GM18505 (cell line): Measurements from ENCODE around the gene GAS2.
"Not testable (repeated sequence)": the region's sequence is repeated elsewhere in the genome, so short reads cannot be mapped to it uniquely, and the experiment has no call there.

Experiments
- ATAC-seq: cut with Tn5 transposase; IDR thresholded peaks from one replicate; pipeline ENCODE4 v1.9.1; 2021; ENCODE audit not compliant: unreplicated experiment
- POLR2A ChIP-seq: IDR thresholded peaks from 4 replicates; pipeline ENCODE4 v1.6.1; 2011; ENCODE audit warnings: borderline replicate concordance; ENCODE audit not compliant: insufficient read depth, insufficient read length; ENCODE audit errors: extremely low read depth

Gene GAS2

DNA sequence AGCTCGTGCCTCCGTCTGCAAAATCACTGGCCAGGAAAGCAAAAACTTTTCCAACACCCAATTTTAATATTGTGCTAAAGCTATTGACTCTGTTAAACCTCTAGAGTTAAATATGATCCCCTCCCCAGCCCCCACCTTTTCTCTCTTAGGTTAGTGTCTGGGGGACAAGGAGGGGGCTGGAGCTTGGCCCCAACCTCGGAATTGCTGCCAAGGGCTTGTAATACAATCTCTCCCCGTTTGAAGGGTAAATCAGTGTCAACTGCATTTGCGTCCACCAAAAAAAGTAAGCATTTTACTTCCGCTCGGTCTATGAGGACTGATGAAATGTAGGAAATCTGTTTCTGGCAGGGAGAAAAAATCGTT lies at the start of gene GAS2:
Gene GAS2, plus strand, starts transcription at position 287 of the 363 bp plus-strand sequence. CDS start 8,259 bp downstream, outside the sequence.
- TF ChIP-seq POLR2A: no peak
- ATAC-seq: peak; percentile 15

DNA sequence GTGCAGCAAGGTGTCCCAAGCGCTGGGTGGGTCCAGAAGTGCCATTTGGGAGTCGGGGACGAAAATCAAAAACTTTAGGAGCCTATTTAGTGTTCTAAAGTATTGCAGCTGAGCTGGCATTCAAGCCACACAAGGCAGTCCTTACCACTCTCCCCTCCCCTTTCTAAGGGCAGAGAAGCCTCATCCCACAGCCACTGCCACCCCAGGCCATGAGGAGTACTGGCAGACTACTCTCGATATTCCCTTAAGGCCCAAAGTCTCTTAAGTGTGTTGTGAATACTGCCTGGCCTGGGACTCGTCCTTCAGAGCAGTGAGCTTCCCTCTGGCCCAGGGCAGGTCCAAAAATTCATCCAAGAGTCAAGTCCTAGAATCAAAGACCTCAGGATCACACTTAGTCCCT lies 48.5 kb upstream of the GAS2 start:
- no peak for ATAC-seq

DNA sequence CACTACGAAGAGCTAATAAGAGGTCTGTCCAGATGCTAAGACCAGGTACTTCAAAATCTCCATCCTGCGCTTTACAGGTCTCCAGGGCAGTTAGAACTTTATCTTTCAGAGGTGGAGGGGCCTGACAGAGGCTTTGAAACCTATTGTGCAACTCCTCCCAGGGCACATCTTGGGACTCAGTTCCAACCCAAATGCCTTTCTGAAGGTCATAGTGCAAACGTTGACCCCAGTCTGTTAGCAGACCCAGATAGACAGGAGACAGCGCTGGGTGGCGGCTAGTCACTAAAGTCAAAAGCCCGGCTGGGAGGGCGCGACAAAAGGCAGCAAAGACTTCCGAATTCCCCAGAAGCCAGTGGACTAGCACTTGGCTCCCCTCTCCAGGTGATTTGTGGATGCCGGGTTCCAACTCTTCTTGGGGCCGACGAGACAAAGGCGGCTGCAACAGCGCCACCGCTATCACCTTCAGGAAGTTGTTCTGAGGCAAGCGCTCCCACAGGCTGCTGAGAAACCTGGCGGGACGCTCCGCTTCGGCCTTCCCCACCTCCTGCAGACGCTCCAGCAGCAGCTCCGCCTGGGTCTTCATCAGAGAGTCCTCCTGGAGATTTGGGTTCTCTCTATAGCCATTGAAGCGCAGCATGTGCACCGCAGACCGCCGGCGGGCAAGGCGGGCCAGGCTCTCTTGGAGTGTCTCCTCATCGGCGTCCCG lies 41.5 kb upstream of the GAS2 start:
- peak; percentile 62 for ATAC-seq
- TF ChIP-seq POLR2A: no peak

More for the DNA sequence above, 48.5 kb upstream of the GAS2 start:
- TF ChIP-seq POLR2A: no peak

DNA sequence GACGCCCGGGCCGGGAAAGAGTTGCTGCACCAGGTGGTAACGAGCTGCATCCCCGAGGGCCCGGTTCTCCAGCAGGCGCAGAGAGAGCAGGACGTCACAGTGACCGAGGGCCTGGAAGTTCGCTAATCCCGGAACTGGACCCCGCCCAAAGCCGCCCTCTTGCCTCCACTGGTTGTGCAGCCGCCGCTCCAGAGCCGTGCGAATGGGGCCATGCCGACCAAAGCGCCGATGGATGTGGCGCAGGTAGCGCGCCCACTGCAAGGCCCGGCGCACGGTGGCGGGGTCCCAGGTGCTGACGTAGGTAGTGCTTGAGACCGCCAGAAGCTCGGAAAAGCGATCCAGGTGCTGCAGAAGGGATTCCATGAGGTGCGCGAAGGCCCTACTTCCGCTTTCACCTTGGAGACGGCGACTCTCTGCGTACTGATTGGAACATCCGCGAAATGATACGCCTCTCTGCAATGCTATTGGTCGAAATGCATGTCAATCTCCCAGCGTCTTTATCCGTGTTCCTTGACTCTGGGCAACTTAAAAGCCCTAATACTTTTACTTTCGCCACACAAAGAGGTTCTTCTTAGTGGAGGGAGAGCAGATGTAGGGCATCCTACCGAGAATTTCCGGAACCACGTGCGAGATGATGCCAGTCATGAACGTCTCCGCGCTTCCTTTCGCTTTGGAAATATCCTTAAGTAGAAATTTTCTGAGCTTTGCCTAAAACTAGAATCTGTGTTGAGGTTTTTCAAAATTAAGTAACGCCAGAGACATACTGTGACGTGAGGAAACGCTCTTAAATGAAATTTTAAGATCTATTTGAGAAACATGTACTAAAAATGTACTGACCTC lies 40.7 kb upstream of the GAS2 start, which contains the start of gene FANCF:
Gene FANCF, minus strand, starts transcription at position 376 of the 840 bp plus-strand sequence. Its CDS starts 13 bp downstream, at position 363.
- ATAC-seq: peak; percentile 96
- TF ChIP-seq POLR2A: peak; percentile 53

DNA sequence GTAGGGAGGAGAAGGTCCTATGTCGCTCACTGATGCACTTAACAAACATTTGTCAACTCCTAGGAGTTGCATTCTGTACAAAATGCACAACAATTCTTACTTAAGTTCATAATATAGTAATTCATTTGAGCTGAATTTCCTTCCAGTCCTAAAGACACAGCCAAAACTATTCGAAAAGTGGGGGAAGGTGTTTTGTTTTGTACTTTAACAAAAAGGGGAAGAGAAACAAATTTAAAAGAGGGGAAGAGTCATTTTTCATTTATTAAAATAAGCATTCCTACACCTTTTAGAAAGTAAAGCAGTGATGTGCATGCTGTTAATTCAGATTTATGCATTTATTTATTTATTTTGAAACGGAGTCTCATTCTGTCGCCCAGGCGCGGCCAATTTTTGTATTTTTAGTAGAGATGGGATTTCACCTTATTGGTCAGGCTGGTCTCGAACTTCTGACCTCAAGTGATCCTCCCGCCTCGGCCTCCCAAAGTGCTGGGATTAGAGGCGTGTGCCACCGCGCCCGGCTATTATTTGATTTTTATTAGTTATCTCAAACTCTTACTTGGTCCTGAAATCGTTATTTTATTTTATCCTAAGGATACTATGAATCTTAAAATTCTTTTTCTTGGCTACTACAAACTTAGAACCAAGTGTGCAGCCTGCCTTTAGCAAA lies 39.7 kb upstream of the GAS2 start:
- no peak for ATAC-seq
- TF ChIP-seq POLR2A: no peak

DNA sequence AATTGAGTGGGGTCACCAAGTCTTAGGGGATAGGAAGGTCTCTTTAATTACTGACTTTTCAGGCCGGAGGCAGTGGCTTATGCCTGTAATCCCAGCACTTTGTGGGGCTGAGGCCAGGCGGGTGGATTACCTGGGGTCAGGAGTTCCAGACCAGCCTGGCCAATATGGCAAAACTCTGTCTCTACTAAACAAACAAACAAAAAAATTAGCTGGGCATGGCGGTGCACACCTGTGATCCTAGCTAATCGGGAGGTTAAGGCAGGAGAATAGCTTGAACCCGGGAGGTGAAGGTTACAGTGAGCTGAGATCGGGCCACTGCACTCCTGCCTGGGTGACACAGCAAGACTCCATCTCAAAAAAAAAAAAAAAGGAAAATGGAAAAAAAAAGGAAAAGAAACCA lies 39.0 kb upstream of the GAS2 start:
- ATAC-seq: no peak
- TF ChIP-seq POLR2A: no peak

DNA sequence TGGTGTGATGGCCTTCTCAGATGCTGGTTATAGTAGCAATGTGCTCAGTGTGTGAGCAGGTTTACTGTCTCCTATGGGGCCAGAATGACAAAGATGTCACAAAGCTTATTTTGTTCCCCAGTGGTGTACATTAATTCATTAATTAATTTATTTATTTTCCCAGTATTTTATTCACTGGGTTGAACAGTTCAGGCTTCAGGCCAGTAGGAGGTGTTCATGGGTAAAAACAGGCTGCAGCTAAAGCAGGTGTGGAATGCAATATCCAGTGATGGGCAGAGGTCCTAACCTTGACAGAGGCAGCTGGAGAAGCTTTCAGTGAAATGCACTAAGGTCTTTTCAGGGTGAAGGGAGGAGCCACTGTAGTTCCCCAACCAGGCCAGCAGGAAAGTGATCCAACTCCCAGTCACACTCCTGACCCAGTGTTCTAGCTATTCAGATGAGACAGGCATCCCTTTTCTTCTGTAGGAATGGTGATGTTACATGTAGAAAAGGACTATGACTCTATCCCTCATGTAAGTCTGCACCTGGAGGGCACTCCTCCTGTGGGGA lies 33.0 kb upstream of the GAS2 start:
- no peak for TF ChIP-seq POLR2A

DNA sequence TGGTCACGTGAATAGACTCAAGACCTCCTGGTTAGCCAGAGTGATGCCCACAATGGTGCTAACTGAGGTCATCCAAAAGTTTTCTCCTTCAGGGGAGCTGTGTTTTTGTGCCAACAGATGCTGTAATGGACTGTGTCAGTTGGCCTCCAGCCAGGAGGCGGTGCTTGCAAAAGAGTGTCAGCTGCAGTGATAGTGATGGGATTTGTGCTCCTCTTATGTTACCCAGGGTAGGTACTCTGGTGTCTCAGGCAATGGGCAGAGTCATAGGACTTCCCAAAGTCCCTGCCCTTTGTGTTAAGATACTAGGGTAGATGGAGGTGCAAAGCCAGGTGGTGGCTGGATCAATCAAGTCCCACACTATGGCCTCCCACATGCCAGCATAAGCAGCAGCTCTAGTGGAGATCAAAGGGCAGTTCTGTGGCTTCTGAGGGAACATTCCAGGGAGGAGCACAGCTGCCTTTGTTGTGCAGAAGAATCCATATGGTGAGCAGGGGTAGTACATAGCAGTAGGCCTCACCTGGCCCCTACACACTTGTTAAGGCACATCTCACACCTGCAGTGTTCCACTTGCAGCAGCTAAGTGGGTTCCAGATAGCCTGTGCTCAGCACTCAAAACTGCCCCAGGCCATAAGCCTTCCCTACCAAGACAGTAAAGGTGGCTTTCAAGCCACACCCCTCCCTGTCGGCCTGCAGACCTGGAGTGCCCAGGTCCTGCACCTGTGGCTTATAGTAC lies 31.3 kb upstream of the GAS2 start:
- no peak for ATAC-seq

More for the DNA sequence above, 33.0 kb upstream of the GAS2 start:
- ATAC-seq: no peak

DNA sequence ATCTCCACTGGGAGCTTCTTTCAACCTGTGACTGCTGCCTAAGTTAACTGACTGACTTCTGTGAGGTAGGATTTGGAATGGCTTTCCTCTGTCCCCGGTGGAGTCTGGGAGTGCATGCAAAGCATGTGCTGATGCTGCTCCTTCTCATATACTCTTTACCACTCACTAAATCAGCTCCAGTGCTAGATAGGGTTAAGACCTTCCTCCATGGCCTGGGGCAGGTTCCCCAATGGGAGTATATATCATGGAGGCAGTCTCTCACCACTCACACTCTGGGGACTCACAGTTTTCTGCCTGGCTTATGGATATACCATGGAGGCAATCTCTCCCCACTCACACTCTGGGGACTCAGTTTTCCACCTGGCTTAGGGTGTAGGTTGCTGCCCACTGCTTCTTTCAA lies 30.7 kb upstream of the GAS2 start:
- no peak for TF ChIP-seq POLR2A
- no peak for ATAC-seq

More for the DNA sequence above, 31.3 kb upstream of the GAS2 start:
- no peak for TF ChIP-seq POLR2A

DNA sequence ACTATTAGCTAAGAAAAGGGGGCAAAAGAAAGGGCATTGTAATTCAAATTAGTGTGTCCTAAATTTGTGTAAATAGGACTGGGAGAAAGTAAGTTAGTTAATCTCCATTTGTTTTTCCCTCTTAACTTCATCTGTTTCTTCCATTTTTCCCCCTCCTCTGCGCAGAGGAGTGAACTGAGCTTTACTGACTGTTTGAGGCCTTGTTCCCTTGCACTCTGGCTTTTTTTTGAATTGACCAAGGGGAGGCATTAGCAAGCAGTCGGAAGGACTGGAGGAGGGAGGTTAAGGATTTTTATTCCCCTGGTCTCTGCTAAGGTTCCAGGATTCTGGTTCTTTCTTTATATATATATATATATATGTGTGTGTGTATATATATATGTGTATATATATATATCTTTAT lies 25.5 kb upstream of the GAS2 start:
- TF ChIP-seq POLR2A: no peak
- no peak for ATAC-seq

DNA sequence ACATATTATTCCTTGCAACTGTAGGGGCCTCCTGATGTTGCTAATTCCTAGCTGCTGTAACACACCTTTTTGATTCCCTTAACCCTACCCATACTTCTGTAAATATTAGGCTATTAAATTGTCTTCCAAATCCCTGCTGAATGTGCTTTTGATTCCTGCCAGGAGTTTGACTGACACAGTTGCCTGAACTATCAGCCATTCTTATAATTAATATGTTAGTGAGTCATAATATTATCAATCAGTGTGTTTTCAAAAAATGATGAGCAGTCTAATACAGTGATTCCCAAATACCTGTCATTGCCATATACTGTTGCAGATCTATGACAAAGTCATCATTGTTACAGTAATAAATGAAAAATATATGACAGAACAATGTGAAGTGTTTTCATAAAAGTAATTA lies 24.9 kb upstream of the GAS2 start:
- no peak for ATAC-seq
- no peak for TF ChIP-seq POLR2A

DNA sequence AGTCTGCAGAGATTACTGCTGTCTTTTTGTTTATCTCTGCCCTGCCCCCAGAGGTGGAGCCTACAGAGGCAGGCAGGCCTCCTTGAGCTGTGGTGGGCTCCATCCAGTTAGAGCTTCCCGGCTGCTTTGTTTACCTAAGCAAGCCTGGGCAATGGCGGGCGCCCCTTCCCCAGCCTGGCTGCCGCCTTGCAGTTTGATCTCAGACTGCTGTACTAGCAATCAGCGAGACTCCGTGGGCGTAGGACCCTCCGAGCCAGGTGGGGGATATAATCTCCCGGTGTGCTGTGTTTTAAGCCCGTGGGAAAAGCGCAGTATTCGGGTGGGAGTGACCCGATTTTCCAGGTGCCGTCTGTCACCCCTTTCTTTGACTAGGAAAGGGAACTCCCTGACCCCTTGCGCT lies 14.1 kb upstream of the GAS2 start:
- not testable (repeated sequence) for ATAC-seq

DNA sequence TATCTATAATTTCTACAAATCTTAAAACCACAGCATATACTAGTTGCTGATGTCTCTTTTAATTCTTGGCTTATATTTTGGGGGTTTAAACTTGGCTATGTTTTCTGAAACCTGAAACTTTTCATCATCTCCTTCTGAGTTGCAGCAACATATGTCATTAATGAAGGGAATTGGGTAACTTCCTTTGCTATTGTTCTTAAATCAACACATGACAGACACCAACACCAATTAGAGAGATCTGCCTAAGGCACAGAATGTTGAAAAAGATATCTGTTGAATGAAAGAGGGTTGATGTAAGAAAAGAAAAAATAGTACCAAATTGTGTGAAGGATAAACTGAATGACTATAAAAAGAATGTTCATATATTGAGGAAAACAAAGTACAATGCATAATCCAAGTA lies 10.3 kb upstream of the GAS2 start:
- no peak for TF ChIP-seq POLR2A
- ATAC-seq: no peak

DNA sequence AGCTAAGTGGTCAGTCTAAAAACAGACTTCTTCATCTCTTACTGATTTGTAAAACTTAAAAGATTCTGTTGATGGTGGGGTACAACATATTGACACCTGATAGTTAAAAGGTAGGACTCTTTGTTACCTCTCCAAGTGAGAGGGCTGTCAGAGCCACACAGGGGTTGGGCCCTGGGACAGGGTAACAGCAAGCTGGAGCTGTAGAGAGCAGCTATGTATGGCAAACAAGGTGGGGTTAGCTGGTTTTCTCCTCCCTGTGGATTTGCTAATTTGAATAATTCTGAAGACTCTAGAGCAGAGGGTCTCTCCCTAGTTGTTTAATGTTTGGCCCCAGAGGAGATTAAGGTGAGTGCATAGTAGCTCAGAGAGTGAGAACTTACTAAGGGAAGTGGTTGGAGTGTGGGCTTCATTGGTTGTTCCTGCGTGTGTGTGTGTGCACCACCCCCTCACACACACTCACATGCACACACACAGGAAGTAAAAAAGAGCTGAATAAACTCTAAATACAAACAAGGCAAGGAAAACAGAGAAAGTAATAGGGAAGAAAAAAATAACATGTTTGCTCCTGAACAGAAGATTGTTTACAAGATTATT lies 9.2 kb upstream of the GAS2 start:
- TF ChIP-seq POLR2A: no peak
- ATAC-seq: peak; percentile 95
